Endothelial cell of umbilical vein (primary cell): ENCODE data around the gene CILP2. TPM values are rescaled to one million over a fixed set of nuclear protein-coding genes. Genes with fewer than 3 reads are reported as not detected.

ENCODE experiments used
- BruUV-seq: library from RNA; stranded (reverse); fragments of 400-500 nt; replicated peaks from 2 replicates; lab custom pipeline; 2021; lab: Mats Ljungman, UMichigan
- CTCF ChIA-PET: fragments of 300-600, 350-600 bp; sonication (Branson Sonifier 250); formaldehyde crosslinking; loops from one replicate; lab custom pipeline; 2021; ENCODE audit warnings: antibody characterized with exemption, inconsistent platforms; lab: Charles Lee
- POLR2A ChIA-PET: fragments of 300-600, 350-600 bp; sonication (Branson Sonifier 250); formaldehyde crosslinking; loops from one replicate; lab custom pipeline; 2021; ENCODE audit warnings: antibody characterized with exemption, inconsistent platforms; lab: Charles Lee
- DNase-seq: peaks from one replicate; pipeline ENCODE4 v3.0.0-alpha.2; 2011; ENCODE audit warnings: low read depth, low spot score
- FAIRE-seq: peaks from 2 replicates; lab custom pipeline; 2011; peaks lifted over from hg19 to GRCh38; lab: Jason Lieb, UNC
- H2AFZ ChIP-seq: 2 replicates; pipeline ENCODE4 v1.6.0; 2012; ENCODE audit warnings: low read depth, low read length, control low read depth, inconsistent platforms
- H3K27ac ChIP-seq: 2 replicates; pipeline ENCODE4 v1.5.1; 2011; ENCODE audit warnings: low read depth, mild to moderate bottlenecking, control low read depth, low read length, moderate library complexity; ENCODE audit not compliant: insufficient read depth
- H3K27me3 ChIP-seq, 2 experiments: 2 replicates each; pipeline versions ENCODE4 v1.6.0 to v1.6.1; 2011; ENCODE audit warnings: low read length in 2 of 2, mixed read lengths in 1 of 2; ENCODE audit not compliant: control insufficient read depth in 2 of 2, insufficient read depth in 2 of 2
- H3K36me3 ChIP-seq, 2 experiments: 2 replicates in 1 of 2; 3 replicates in 1 of 2; pipeline ENCODE4 v1.5.1; 2011; ENCODE audit warnings: low read length in 2 of 2, mild to moderate bottlenecking in 1 of 2, moderate library complexity in 1 of 2; ENCODE audit not compliant: control insufficient read depth in 2 of 2, insufficient read depth in 2 of 2; ENCODE audit errors: extremely low read depth in 1 of 2
- H3K4me1 ChIP-seq: 3 replicates; pipeline ENCODE4 v1.5.1; 2011; ENCODE audit warnings: mild to moderate bottlenecking, low read length; ENCODE audit not compliant: control insufficient read depth, insufficient read depth; ENCODE audit errors: extremely low read depth
- H3K4me2 ChIP-seq: 2 replicates; pipeline ENCODE4 v1.6.1; 2011; ENCODE audit warnings: low read length, control low read depth, mixed read lengths; ENCODE audit not compliant: insufficient read depth
- H3K4me3 ChIP-seq, 3 experiments: fragments of 200-600 bp in 1 of 3; sonication (generic), shearing (Covaris generic) in 1 of 3; replicated peaks in 1 of 3; 2 replicates each; pipeline ENCODE4 v1.5.1; 2011 to 2016; ENCODE audit warnings: control low read depth in 3 of 3, low read length in 3 of 3, mild to moderate bottlenecking in 2 of 3, inconsistent platforms in 1 of 3, low read depth in 1 of 3, moderate library complexity in 1 of 3; ENCODE audit not compliant: insufficient read depth in 1 of 3
- H3K79me2 ChIP-seq: 2 replicates; pipeline ENCODE4 v1.6.0; 2012; ENCODE audit warnings: low read length, inconsistent platforms; ENCODE audit not compliant: control insufficient read depth, insufficient read depth
- H3K9ac ChIP-seq: replicated peaks from 2 replicates; pipeline ENCODE3; 2011; ENCODE audit warnings: low read length, control low read depth; ENCODE audit not compliant: insufficient read depth; ENCODE audit errors: extremely low read depth
- H3K9me1 ChIP-seq: replicated peaks from 3 replicates; pipeline ENCODE4 v1.6.0; 2011; ENCODE audit warnings: mild to moderate bottlenecking, low read length; ENCODE audit not compliant: control insufficient read depth, insufficient read depth; ENCODE audit errors: extremely low read depth
- H3K9me3 ChIP-seq: replicated peaks from 2 replicates; pipeline ENCODE4 v1.5.1; 2012; ENCODE audit warnings: low read length, inconsistent platforms; ENCODE audit not compliant: control insufficient read depth, insufficient read depth
- H4K20me1 ChIP-seq: replicated peaks from 2 replicates; pipeline ENCODE3; 2011; ENCODE audit warnings: mild to moderate bottlenecking, low read length; ENCODE audit not compliant: control insufficient read depth, insufficient read depth; ENCODE audit errors: extremely low read depth
- CTCF ChIP-seq, 2 donors: IDR thresholded peaks; 1 replicate in 1 of 2; 2 replicates in 1 of 2; pipeline ENCODE4 v1.5.1; 2011; ENCODE audit warnings: low read length in 2 of 2, mild to moderate bottlenecking in 2 of 2, moderate library complexity in 2 of 2, control low read depth in 1 of 2, inconsistent platforms in 1 of 2, low read depth in 1 of 2; ENCODE audit not compliant: insufficient read depth in 1 of 2; ENCODE audit errors: extremely low read depth in 1 of 2
- EZH2 ChIP-seq: IDR thresholded peaks from 2 replicates; pipeline ENCODE4 v1.6.1; 2012; ENCODE audit warnings: borderline replicate concordance, low read depth, mild to moderate bottlenecking, moderate library complexity, low read length, inconsistent platforms; ENCODE audit not compliant: severe bottlenecking
- FOS ChIP-seq: IDR thresholded peaks from 2 replicates; pipeline ENCODE4 v1.6.1; 2011; ENCODE audit warnings: mild to moderate bottlenecking, low read length, moderate library complexity, borderline replicate concordance; ENCODE audit not compliant: insufficient read depth
- GATA2 ChIP-seq: IDR thresholded peaks from 2 replicates; pipeline ENCODE4 v1.7.0; 2011; ENCODE audit warnings: low read depth, mild to moderate bottlenecking, moderate library complexity, mixed read lengths, low read length; ENCODE audit not compliant: insufficient read length, insufficient read depth
- JUN ChIP-seq: IDR thresholded peaks from 2 replicates; pipeline ENCODE4 v1.6.1; 2011; ENCODE audit warnings: borderline replicate concordance, low read depth; ENCODE audit not compliant: insufficient read length, insufficient read depth
- MYC ChIP-seq: IDR thresholded peaks from one replicate; pipeline ENCODE4 v1.6.1; 2011; ENCODE audit warnings: mild to moderate bottlenecking, low read depth, low read length
- POLR2A ChIP-seq: IDR thresholded peaks from 2 replicates; pipeline ENCODE4 v1.6.1; 2012; ENCODE audit warnings: low read depth, mild to moderate bottlenecking, control low read depth, low read length
- dilution Hi-C: fragments of 300-500 bp; cut with MboI; formaldehyde crosslinking; loops from one replicate; pipeline ENCODE4 v1.15.0; 2019; ENCODE audit warnings: low sequenced_read_pairs; ENCODE audit not compliant: extremely low pct_ligation_motif_present
- intact Hi-C: fragments of 100-400 bp; cut with micrococcal nuclease; formaldehyde crosslinking; loops from one replicate; pipeline ENCODE4 v1.10.0; 2022
- polyA plus RNA-seq, 4 experiments: library from polyadenylated mRNA; depleted of rRNA in 3 of 4; stranded (reverse) in 3 of 4; unstranded in 1 of 4; fragments of >200 nt; gene quantifications; 2 replicates each; pipeline versions ENCODE4 v1.2.1 to v1.2.3, GENCODE V29; 2011 to 2012; ENCODE audit warnings: missing spikeins in 1 of 4
- total RNA-seq: library from RNA; stranded (reverse); gene quantifications from 2 replicates; pipeline ENCODE4 v1.2.3, GENCODE V29; 2021

CILP2 gene
- total and polyA plus RNA-seq, 2 donors (not counting 3 experiments of a cell fraction or from before 2014, with no cell fraction given), result 0.01 TPM; not detected in 1

- TF ChIP-seq FOS (no peak), POLR2A (no peak), MYC (no peak), EZH2 (no peak), CTCF (IDR thresholded peaks at IDR 0.05; ENCODE audit: extremely low read depth in 1 of 2, insufficient read depth in 1 of 2, low read depth in 1 of 2, low read length in 2 of 2) (no peak), JUN (no peak), GATA2 (no peak)
- Histone ChIP-seq H3K79me2 (no peaks in the 10 kb centered on the region), H4K20me1 (no peaks in the 10 kb centered on the region), H3K27ac (no peak overlapping the region), H3K9me1 (no peaks in the 10 kb centered on the region), H3K36me3 (no peaks in the 10 kb centered on the region), H3K4me1 (no peaks in the 10 kb centered on the region), H3K4me3 (no peak overlapping the region), H3K9me3 (no peaks in the 10 kb centered on the region), H3K4me2 (no peak overlapping the region), H3K27me3 (no peaks in the 10 kb centered on the region), H3K9ac (no peak overlapping the region), H2AFZ (no peak overlapping the region)
- BruUV-seq, result no TSS peak
- ChIA-PET CTCF (interaction anchor here (1.7 to 5.6 kb wide), 2 partner anchors 24 to 26 kb away, joined by 5 to 44 read pairs; no protein-coding TSS in a partner anchor), POLR2A (no interaction called here)
- dilution Hi-C loops, result no loop called here
- DNase-seq (no peak), FAIRE-seq (no peak)
- intact Hi-C loops, result no loop called here
Measured at GRCh38 chr19:19527674-19528625, 10.1 kb upstream of the CILP2 start.
